RCC 7860 (cell line): ENCODE results near the gene ASB7.
A peak's percentile ranks its signal among the peaks of the same experiment; 100 is the strongest.

ENCODE experiments used
- DNase-seq: peaks from one replicate; pipeline ENCODE4 v3.0.0-alpha.2; 2015; ENCODE audit warnings: low spot score
- FAIRE-seq: peaks from 2 replicates; lab custom pipeline; 2012; peaks lifted over from hg19 to GRCh38; lab: Jason Lieb, UNC

ASB7 gene

DNA sequence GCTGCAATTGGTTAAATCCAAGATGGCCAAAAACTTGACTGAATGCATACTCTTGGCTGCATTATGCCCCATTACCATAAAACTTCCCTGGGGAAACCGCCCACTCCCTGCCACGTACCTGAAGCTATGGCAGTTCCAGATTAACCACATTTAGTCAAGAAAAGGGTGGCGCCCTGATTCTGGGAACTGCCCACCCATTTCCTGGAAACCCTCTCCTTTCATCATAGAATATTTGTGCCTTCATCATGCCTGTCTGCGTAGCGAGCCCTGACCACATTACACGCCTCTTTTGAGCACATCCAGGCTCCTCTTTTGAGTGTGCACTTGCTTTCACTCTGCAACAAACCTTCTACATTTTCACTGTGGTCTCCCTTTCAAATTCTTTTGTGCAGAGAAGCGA is 5.6 kb upstream of the ASB7 start:
- FAIRE-seq: no peak
- no peak for DNase-seq

DNA sequence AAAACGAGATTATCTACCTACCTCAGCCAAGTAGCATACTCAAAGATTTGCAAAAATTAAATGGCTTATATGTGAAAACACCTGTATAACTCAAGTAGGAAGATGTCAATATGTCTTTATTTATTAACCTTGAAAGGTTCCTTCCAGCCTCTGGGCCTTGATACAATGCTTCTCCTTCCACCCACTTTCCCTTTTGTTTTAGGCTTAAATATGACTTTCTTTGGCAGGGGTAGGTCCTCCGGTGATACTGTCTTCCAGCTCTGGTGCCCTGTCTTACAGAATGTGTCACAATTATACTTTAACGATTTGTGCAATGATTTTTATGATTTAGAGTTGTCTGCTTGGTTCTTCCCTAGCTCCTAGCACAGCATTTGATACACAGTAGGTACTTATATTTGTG is 4.5 kb upstream of the ASB7 start:
- no peak for FAIRE-seq
- no peak for DNase-seq

DNA sequence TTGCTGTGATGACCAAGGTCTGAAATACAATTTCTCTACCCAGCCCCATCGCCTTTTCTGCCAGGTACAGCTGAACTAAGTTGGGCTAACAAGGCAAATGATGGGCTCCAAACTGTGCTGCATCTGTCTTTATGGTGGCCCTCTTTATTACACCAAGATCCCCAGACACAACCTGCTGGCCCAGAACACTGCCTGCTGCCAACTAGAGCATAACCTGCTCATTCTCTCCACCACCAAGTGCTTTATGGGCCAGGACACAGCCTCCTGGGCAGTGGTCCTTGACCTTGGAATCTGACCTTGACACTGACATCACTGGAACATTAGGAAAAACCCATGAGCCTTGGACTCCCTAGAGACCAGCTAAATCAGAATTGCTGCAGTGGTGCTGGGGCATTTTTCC is 3.7 kb upstream of the ASB7 start:
- FAIRE-seq (no peak), DNase-seq (no peak)

DNA sequence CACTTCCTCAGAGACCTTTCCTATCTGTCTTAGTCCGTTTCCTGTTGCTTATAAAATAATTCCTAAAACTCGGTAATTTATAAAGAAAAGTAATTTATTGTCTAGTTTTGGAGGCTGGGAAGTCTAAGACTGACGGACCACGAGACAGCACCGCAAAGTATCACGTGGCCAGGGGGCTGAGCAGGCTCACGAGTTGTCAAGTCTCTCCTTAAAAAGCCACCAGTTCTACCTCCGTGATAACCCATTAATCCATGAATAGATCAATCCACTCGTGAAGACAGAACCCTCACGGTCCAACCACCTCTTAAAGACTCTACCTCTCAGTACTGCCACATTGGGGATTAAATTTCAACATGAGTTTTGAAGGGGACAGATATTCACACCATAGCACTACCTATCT is 1.2 kb upstream of the ASB7 start:
- FAIRE-seq: no peak
- DNase-seq: no peak

DNA sequence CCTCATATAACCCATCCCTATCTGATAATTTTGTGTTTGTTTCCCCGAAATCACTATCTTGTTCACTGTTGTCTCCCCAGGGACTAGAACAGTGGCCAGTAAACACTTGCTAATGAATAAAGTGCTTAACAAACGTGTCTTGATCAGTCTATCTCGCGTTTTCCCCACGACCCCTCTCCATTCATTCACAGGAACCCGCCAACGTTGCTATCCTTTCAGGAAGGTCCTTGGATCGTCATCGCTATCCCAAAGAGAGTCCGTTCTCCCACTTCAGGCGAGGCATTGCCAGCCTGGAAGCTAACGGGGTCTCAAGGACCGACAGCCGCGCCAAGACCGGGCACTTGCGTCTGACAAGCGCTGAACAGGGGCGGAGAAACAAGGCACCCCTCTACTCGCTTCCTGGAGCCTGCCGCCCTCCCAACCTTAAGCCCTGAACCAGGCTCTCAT is 749 bp upstream of the ASB7 start:
- peak; percentile 5 for DNase-seq
- FAIRE-seq: no peak

DNA sequence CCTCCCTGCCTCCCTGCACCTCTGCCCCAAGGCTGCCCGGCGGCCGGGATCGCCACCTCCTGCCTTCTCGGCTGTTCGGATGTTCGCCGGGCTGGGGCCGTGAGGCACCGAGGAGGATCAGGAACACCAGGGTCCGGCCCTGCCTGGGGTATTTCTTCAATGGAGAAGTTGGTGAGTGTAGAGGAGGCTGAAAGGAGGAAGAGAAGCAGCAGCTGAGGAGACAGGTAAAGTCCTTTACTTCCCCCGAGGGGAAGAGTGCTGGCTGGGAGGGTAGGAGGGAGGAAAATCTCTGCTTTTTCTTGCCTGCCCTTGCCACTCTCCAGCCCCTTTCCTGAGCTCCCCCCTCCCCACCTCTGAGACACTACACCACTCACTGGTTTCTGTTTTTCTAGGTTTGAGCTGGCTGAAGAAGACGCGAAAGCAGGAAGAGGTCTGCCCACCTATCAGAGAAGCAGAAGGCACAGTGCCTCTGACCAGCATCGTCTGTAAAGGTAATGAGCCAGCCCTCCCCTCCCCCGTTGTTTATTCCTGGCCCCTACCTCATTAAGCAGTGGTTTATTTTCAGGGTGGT is 519 bp downstream of the ASB7 start:
- DNase-seq (peak; percentile 14), FAIRE-seq (no peak)

DNA sequence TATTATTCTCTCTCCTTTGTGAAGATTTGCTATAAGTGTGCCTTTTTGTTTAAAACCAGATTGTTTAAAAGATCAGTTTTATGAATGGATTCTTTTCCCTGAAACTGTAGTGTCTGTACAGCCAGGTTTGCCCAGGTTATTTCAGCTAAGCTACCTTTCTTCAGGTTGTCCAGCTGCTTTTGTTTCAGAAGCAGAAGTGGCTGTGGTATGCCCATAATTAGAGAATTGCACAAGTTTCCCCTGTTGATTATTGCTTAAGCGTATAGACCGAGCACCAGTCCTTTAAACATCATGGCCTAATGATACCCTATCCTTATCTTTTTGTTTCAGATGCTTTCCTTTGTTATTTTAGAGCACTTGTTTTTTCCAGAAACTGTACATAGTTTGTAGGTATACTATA is 10.2 kb downstream of the ASB7 start:
- FAIRE-seq: no peak

DNA sequence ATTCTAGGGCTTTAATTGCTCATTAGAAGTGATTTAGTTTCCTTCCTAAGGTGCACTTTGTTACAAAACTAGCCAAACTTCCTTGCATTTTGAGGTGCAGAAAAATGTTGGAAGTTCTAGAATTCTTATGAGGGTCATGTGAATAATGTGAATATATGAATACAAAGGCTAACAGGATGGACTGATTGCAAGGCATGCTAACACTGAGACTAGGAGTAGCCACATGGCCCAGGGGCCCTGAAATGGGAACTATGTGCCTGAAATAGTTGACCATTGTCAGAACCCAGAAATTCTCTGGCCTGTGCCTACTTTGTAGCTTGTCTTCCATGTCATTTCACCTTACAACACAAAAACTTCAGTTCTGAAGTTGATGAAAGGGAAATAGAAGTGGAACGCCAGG is 10.8 kb downstream of the ASB7 start:
- no peak for FAIRE-seq
- no peak for DNase-seq

More for the DNA sequence above, 10.2 kb downstream of the ASB7 start:
- DNase-seq: no peak

DNA sequence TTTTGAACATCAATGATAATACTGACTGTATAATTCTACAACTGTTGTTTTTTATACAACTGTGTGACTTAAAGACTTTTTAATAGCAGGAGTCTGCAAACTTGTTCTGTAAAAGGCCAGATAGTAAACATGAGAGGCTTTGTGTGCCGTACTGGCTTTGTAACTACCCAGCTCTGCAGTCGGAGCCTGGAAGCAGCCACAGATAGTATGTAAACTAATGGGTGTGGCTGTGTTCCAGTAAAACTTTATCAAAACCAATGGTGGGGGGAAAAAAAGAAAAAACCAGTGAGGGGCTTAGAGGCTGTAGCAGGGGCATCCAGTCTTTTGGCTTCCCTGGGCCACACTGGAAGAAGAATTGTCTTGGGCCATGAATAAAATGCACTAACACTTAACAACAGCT is 11.9 kb downstream of the ASB7 start:
- DNase-seq: no peak
- no peak for FAIRE-seq

DNA sequence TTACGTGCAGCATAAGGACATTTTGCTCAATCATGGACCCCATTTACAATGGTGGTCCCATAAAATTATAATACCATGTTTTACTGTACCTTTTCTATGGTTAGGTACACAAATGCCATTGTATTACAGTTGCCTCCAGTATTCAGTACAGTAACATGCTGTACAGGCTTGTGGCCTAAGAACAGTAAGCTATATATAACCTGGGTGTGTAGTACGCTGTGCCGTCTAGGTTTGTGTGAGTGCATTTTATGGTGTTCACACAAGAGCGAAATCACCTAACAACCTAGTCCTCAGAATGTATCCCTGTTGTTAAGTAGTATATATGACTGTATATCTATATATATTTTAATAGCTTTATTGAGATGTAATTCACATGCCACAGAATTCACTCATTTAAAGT is 12.5 kb downstream of the ASB7 start:
- DNase-seq: no peak
- FAIRE-seq: no peak

DNA sequence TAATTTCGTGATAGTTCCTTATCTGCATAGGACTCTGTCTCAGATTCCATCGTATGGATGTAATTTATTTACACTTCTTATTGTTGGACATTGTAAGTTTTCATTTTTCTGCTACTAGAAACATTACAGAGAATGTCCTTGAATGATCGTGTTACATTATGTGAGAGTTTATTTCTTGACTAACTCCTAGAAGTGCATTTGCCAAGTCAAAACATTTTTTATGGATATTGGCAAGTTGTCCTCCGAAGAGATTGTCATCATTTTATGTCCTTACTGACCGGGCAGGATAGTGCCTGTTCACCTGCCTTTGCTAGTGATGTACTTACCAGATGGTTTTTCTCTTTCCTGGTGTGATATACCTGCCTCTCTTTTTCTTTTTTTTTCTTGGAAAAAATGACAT is 13.4 kb downstream of the ASB7 start:
- DNase-seq (no peak), FAIRE-seq (no peak)

DNA sequence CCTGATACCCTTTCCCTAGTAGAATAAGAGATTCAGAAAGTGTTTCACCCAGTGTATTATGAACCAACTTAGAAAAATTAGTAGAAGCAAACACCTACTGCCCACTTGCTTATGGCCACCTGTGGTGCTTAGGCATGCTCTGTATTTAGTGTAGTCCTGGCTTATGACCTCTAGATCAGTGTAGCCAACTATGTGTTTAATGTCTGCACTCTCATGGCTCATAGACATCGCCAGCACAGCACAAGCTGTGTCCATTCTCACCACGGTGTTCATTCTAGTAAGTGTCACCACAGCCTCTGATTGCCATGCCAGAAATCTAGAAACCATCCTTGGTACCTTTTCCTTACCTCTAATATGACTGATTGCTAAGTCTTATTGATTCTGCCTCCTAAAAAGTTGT is 14.3 kb downstream of the ASB7 start:
- no peak for FAIRE-seq
- no peak for DNase-seq

DNA sequence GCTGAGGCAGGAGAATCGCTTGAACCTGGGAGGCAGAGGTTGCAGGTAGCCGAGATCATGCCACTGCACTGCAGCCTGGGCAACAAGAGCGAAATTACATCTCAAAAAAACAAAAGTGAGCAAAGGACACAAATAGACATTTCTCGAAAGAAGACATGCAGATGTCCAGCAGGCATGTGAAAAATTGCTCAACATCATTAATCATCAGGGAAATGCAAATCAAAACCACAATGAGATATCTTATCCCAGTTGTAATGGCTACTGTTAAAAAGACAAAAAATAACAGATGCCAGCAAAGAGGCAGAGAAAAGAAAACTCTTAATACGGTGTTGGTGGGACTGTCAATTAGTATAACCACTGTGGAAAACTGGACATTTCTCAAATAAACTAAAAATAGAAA is 20.9 kb downstream of the ASB7 start:
- DNase-seq (no peak), FAIRE-seq (no peak)

DNA sequence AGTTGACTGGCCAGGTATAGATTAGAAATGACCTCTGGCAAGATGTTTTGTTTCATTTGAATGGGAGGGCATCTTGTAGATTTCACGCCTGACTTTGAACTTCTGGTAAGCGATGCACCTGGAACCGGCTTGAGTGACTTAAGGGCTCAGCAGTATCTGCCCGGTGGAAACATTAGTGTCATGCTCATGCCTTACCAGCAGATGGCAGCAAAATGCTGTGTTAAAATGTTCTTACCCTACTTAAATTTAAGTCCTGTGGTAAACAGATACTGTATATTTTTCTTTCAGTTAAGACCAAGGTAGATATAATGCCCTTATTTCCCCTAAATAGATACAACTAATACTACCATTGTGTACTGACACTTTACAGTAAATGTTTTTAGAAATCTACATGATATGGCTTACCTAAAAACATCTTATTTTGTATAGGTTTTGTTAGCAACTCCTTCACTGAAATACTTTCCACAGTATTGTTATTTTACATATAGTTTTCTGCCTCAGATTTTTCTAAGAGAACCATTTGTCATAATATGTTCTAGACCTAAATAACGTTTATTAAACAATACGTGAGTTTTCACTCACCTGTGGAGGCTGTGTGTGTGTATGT is 25.5 kb downstream of the ASB7 start:
- FAIRE-seq: peak; percentile 61
- DNase-seq: peak; percentile 43

DNA sequence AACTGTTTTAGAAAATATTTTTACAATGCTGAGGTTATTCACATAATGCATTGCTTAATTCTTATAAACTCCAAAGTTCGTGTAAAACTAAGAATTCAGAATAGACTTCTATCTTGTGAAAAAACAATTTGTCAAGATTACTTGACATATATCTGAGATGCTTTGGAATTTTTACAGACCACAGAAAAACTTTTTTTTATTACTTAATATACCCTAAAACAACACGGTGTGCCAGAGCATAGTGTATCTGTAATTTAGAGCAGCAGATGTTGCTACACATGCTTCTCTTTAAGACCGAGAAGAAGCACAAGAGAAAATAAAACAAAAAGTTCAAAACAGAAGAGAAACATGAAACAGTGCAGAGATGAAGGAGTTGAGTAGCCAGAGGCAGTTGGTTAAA is 26.4 kb downstream of the ASB7 start:
- DNase-seq (no peak), FAIRE-seq (no peak)

DNA sequence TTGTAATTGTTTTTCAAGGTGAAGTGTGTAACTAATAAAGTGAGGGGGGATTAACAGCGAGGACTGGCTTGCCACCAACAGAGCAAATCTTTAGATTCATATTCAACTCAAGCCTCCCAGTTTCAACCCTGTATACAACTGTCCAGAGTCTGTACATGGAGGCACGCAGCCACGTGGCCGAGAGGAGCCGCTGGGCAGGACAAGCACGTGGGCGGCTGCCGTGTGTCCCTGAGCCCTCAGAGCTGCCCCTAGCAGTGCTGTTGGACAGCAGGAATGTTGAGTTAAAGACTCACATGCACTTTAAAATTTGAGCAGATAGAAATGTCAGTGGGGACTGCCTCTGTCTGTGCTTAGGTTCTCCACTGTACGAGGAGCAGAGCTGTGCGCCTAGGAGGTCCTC is 29.4 kb downstream of the ASB7 start:
- DNase-seq: no peak
- FAIRE-seq: no peak

DNA sequence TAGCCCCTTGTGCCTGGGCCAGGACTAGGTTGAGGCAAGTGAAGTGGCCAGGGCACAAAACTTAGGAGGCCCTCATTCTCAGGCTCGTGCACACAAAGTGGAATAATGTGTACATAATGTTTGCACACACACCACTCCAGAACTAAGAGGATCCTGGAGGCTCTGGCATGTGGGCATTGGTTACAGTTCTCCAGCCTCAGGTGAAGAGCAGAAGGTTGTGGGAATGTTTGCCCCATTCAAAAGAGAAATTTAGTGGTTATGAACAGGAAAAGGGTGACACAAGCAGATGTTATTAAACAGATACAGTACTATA is 31.3 kb downstream of the ASB7 start:
- DNase-seq: no peak
- FAIRE-seq: no peak

DNA sequence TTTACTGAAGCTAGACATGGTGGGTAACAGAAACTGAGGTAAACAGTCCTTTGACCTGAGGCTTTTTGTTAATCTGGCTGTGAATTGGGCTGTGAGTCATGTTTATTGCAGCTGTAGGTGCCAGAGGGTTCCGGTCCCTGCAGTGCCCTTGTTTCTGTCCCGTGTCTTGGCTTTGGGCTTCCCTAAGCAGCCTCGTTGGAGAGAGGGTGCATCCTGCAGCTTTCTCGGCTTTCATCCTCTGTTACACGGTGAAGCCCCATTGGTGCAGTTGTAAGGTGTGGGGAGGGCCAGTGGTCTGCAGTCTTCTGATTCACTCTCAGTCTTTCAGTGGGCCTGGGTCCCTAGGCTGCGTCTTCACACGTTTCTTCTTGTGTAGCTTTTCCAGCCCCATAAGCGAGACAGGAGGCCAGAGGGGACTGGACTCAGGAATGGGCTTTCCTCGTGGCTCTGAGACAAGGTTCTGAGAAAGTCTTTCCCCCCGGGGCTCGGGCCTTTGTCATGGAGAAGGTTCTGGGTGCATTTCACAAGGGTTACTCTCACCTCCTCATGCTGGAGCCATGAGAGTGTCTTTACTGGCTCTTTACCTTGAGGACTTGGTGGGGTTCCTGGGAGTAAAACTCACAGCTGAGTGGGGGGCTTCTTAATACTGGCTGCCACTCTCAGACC is 33.1 kb downstream of the ASB7 start:
- FAIRE-seq (no peak), DNase-seq (no peak)

DNA sequence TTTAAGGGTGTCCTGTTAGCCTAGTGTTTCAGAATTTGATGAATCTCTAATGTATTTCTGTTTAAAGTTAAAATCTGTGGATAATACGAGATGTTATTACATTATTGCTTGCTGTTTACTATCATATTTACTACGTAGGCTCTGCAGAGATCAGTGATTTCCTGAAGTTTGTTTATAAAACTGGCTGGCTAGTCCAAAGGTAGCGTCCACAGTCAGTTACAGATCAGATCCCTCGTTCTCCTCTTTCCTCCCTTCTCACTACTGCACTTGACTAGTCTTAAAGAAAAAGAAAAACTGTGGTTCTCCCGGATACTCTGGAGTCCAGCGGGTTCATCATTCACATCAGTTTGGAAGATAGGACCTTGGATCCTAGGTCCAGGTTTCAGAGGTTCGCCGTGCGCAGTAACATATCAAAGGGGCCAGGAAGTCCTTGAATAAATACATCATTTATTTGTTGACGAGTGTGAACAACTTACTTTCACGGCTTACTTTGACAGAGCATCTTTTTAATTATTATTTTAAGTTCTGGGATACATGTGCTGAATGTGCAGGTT is 35.9 kb downstream of the ASB7 start:
- FAIRE-seq: no peak
- no peak for DNase-seq

DNA sequence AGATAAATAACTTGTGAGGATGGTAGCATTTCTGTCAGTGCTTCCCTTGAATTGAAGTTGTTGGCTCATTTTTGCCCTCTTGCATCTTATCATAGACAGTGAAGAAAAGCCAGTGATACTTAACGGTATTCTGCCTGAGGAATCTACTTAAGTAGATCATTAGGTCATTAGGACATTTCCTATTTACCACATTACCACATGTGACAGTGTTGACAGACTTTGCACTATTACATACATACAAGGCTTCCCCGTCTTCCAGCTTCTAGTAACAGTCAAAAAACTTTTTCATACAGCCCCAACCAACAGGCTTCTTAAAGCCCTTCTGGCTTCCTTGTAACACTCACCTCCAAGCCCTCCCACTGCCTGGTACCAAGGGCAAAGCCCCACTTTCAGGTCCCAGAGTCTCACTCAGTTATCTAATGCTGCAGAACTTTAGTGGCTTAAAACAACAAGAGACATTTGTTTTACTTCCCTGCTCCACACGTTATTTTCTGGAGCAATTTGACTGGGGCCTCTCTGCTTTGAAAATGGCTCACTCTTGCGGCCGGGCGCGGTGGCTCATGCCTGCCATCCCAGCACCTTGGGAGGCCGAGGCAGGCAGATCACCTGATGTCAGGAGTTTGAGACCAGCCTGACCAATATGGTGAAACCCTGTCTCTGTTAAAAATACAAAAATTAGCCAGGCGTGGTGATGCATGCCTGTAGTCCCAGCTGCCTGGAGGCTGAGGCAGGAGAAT is 40.0 kb downstream of the ASB7 start:
- FAIRE-seq (no peak), DNase-seq (no peak)

DNA sequence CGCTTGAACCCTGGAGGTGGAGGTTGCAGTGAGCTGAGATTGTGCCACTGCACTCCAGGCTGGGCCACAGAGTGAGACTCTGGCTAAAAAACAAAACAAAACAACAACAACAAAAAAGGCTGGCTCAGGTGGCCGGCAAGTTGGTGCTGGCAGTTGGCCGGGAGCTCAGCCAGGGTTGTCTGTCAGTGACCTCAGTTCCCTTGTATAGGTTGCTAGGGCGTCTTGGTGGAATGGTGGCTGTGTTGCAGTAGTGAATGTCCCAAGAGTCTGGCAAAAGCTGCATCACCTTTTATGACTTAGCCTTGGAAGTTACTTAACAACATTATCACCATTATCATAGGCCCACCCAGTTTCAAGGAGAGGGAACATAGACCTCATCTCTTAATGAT is 40.6 kb downstream of the ASB7 start:
- DNase-seq: no peak
- FAIRE-seq: no peak

DNA sequence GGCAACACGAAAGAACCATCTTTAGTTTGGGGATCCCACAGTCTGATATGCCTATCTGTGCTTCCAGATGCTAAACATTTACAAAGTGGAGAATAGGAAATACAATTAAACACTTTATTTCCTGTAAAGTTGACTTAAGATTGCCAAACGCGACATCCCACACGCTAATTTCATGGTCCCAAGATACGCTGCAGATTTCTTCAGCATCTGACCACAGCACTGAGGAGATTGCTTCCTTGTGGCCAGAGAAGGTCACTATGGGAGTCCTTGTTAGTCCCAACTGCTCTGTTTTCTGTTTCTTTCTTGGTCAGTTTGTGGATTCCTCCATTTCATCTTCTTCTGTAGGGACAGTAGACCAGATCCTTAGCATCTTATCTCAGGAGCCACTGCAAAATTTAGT is 43.3 kb downstream of the ASB7 start:
- DNase-seq: no peak
- no peak for FAIRE-seq
